ENCODE results near the gene EDDM3A.

EDDM3A gene

GRCh38 chr14:20789230-20789813 lies 43.6 kb downstream of the EDDM3A start:
- TF ChIP-seq POLR2A (IDR thresholded peaks at IDR 0.05; ENCODE audit: low read length) (no peak), GATA1 (IDR thresholded peaks at IDR 0.05; ENCODE audit: low read depth, low read length) (no peak)
- no peak for DNase-seq

GRCh38 chr14:20790464-20791116 lies 44.9 kb downstream of the EDDM3A start:
- TF ChIP-seq POLR2A (IDR thresholded peaks at IDR 0.05; ENCODE audit: low read length) (no peak), GATA1 (IDR thresholded peaks at IDR 0.05; ENCODE audit: low read depth, low read length) (no peak)
- no peak for DNase-seq

- no peak for DNase-seq
- TF ChIP-seq POLR2A (IDR thresholded peaks at IDR 0.05; ENCODE audit: low read length) (no peak), GATA1 (IDR thresholded peaks at IDR 0.05; ENCODE audit: low read depth, low read length) (no peak)
Measured at GRCh38 chr14:20791187-20791586, 45.5 kb downstream of the EDDM3A start.

- no peak for DNase-seq
- TF ChIP-seq GATA1 (IDR thresholded peaks at IDR 0.05; ENCODE audit: low read depth, low read length) (no peak), POLR2A (IDR thresholded peaks at IDR 0.05; ENCODE audit: low read length) (no peak)
Measured at GRCh38 chr14:20791597-20791996, 45.9 kb downstream of the EDDM3A start.

GRCh38 chr14:20792556-20792955 lies 46.9 kb downstream of the EDDM3A start:
- DNase-seq, result no peak
- TF ChIP-seq GATA1 (IDR thresholded peaks at IDR 0.05; ENCODE audit: low read depth, low read length) (no peak), POLR2A (IDR thresholded peaks at IDR 0.05; ENCODE audit: low read length) (no peak)

GRCh38 chr14:20794644-20795369 lies 49.1 kb downstream of the EDDM3A start:
- DNase-seq, result no peak
- TF ChIP-seq GATA1 (IDR thresholded peaks at IDR 0.05; ENCODE audit: low read depth, low read length), result no peak

- DNase-seq, result peak in 1 of 2 experiments; percentile 31
- TF ChIP-seq GATA1 (IDR thresholded peaks at IDR 0.05; ENCODE audit: low read depth, low read length) (no peak), POLR2A (IDR thresholded peaks at IDR 0.05; ENCODE audit: low read length) (no peak)
Measured at GRCh38 chr14:20797164-20797563, 51.5 kb downstream of the EDDM3A start.
